HG03159 (cell line): ENCODE results near the gene EVX2.

Source experiments
- ATAC-seq: cut with Tn5 transposase; IDR thresholded peaks from one replicate; pipeline ENCODE4 v1.9.1; 2021; ENCODE audit warnings: mild to moderate bottlenecking, moderate library complexity; ENCODE audit not compliant: unreplicated experiment

Gene EVX2

DNA sequence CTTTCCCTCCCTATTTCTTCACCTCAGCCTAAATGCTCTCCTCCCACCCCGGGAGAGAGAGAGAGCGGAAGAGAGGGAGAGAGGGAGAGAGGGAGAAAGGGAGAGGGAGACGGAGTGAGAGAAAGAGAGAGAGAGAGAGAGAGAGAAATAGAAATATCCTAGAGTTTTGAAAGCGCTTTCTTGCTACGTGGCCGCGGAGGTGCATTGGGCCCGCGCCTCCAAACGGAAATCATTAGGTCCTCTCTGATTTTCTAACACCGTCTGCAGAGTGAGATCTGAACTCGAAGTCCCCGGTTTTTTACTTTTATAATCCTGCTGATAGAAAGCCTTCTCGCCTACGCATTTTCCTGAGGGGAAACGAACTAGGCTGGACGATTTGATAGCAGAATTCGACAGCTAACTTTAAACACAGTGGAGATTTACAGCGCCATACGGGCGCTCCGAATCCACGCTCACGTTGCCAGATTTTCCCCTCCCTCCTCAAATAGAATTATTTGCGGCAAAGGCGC, 903 bp upstream of the EVX2 start:
- no peak for ATAC-seq

DNA sequence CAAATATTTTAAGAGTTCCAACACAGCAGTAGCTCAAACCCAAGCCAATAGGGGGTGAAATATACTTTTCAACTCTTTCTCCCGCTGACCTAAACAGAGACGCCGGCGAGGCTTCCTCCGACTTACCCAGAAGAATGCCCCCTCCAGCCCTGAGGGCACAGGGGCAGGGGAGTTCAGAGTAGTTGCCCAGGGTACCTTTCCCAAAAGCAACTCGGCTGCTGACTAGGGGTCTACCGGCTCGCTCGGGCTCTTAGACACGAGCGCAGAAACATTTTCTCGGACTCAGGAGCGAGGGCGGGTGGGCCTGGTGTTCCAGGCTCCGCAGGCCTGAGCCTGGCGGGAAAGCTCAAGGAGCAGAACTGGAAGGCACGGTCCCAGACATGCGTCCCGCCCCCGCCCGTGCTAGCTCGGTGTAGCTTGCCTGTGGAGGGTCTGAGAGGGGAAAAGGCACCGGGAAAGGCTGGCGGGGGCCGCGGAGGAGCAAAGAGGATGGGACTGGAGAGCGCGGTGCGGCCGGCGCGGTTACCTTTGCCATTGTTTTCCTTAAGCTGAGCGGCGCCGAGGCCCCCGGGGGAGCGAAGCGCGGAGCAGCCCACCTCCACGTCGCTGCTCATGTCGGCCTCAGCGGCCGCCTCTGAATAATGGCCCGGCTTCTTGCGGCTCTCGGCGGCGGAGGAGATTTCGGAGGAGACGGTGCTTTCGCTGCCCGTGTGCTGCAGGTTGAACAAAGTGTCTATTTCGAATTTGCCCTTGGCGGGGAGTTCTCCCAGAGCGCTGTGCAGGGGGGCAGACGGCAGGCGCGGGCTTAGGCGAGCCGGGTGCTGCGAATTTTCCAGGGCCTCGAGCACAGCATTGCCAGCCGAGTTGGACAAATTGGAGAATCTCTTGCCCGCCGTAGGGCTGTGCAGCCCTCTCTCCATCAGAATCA, 674 bp downstream of the EVX2 start:
- ATAC-seq: no peak

DNA sequence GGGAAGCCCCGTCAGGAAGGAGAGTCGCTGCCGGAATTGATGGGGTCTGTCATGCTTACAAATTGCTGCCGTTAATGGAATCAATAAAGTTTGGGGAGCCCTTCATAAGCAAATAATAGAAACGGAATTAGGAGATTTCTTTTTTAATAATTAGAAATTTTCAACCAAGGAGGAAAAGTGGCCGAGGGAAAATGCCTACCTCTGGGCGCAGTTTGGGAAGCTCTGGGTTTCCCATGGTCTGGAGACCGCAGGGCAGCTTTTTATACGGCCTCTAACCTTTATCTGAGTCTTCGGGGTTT, 1.3 kb downstream of the EVX2 start:
- ATAC-seq: no peak

DNA sequence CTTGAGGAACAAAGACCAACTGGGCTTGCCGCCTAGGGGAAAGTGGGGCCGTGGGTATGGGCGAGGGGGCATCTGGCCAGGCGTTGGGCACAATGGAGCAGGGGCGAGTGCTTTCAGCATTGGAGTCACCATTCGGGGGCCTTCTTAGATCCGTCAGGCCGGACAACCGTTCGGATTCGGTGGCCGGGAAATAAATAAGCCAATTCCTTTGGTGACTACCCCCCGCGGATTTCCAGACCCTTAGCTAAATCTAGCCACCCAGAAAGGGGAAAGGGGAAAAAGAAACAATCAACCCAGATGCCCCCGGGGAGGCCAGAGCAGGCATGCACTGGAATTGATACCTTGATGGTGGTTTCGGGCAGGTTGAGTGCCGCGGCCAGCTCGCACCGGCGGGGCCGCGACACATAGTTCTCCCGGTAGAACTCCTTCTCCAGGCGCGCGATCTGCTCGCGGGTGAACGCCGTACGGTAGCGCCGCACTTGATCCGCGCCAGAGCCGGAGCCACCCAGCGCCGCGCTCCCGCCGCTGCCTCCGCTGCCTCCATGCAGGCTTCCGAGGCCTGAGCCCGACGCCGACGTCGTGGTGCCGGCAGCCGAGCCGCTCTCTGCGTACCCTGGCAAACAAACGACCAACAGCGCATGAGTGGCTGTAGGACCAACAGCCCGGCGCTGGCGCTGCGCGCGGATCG, 1.8 kb downstream of the EVX2 start:
- no peak for ATAC-seq

DNA sequence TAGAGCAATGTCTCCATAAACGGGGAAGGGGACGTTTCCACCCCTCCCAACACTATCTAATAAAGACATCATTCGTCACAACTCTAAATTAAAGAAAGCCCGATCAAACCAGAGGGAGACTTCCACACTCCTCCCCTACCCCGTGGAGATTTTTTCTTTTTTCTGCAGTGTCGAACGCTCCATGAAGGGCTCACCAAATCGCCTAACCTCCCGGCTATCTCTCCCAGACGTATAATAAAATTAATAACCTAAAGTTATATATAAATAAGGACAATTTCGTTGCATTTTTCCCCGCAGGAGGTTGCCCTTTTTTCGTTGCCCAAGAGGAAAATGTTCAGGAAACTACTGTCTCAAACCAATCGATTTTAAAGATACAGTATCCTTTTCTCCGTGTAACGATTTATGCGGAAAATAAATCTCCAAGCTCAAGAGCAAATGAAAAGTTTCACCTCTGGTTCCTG, 2.4 kb downstream of the EVX2 start:
- ATAC-seq: no peak

DNA sequence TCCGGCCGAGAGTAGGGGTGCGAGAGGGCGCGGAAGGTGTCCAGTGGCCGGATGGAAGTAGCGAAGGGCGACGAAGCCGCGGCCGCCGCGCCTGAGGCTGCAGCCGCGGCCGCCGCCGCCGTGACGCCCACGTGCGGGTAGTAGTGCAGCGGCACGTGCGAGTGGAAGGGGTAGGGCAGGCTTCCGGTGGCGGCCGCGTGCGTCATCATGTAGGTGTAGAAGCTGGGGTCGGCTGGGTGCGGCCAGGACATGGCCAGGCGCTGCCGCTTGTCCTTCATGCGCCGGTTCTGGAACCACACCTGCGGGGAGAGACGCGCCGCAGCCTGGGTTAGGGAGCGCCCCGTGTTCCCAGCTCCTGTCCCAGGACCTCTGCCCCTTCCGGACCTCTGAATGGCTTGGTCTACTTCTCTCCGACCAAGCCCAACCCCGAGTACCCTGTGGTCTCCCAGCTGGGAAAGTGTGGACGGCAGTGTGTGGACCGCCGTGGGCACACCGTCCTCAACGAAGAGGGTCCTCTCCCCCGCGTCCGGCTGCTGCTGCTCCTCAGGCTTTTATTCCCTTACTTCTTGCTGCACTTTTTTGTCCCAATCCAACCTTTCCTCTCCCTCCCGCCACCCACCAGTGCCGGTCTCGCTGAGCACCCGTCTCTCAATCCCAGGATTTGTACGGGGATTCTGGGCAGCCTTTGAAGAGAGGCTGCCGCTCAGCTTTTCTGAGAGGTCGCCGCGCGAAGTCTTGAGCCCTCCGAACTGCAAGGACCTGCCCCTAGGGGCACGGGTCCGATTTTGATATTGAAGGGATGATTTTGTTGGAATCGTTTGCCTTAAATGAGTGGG, 3.0 kb downstream of the EVX2 start:
- no peak for ATAC-seq

DNA sequence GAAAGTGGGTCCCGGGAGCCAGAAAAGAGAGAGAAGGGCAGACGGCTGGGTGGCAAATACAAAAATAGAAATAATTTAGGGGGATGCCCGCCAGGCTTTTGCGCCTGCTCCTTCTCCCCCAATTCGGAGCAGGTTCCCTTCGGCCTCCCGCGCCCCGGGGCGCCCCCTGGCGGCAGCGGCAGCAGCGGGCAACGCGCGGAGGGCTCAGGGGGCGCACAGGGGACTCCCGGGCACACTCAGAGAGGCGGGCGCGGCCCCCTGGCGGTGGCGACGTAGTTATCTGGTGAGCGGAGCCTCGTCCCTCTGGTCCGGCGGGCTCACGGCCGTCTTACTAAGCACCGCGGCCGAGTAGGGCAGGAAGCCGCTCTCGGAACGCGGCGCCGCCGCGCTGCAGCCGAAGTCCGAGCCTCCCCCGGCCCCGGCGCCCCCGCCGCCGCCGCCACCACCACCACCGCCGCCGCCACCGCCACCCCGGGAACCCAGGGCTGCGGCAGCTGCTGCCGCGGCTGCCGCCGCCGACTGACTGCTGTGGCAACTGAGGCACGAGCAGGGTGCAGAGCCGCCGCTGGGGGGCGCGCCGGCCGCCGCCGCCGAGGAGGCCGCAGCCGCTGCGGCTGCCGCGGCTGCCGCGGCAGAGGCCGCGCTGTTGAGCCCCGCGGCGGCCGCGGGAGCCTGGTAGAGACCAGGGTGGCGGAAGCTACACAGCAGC, 3.8 kb downstream of the EVX2 start:
- no peak for ATAC-seq

DNA sequence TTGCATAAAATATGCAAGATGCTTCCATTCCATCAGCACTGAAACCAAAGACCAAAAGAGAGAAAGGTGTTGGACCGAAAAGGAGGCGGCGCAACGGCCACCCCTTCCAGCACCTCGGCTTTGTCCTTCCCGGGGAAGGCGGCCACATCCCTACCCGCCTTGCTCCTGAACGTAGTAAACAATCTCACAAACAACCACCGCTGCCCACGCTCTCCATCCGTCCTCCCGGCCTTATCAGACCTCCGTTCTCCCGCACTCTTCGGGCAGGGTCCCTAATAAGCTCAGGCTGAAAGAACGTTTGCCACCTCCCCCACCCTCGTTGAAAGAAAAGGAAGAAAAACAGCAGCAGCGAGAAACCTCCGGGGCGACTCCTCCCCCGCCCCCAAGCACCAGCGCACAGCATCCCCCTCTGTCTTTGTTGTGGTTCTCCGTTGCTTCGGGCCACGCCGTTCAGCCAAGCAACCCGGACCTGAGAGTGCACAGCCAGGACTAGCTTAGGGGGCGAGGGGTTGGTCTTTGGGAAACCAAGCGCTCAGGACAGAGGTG, 4.4 kb downstream of the EVX2 start:
- ATAC-seq: no peak

DNA sequence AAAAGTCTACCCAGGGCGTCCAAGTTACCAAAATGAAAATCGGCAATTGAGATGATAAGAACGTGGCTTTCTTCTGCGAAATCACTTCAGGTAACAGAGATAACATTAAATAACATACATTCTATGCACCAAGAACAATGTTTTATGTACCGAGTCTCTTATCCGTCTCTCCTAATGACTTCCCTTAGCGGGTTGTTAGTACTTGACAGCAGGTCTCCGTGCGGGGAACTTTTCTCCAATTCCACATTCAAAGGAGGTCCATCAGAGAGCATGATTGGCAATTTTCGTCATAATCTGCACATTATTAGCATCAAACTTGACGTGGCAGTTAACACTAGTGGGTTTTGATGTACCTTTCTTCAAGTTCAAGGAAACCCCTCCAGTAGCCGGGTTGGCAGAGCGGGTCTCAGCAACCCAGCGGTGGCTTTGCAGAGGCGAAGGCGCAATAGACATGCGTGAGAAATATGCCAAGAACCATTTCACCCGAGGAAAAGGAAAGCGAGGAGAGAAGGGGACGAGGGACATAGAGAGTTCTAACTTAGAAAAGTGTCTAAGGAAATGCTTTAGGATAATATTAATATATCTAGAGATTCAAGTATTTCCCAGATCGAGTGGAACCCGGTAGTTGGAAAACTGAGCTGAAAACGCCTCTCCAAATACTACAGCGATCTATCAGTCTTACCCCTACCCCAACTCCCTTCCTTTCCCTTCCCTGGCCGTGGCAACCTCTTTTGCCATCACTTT, 5.0 kb downstream of the EVX2 start:
- no peak for ATAC-seq

DNA sequence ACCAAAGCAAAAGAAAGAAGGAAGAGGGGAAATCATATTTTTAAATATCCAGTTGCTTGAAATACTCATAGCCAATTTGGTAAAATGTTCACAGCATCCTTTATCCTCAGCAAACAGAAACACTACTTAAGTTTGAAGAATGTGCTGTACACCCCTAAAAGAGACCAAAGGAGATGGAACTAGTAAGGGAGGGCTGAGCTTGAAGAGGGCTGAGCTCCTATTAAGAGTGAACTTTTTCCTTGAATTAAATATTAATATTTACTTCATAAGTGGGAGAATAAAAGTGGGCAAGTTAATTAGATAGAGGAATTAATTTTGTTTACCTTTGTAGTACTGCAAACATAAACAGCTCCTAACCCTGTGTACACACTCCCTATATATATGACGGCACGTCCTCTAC, 7.0 kb downstream of the EVX2 start:
- ATAC-seq: no peak

DNA sequence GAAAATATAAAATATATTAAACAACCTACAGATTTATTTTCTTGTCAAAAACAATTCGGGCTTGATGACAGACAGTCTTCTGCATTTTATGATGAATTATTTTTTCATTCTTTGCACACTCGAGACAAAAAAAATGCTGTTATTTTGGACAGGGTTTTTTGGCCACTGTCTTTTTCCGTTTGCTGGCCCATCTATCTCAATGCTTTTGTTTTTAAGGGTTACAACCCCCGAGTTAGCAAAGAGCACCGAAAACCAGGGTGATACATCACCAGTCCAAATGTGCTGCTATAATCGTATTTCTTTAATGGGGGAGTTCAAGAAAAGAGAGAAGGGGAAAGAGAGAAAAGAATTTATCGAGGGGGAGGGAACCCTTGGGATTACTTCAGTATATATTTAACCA, 7.7 kb downstream of the EVX2 start:
- no peak for ATAC-seq

DNA sequence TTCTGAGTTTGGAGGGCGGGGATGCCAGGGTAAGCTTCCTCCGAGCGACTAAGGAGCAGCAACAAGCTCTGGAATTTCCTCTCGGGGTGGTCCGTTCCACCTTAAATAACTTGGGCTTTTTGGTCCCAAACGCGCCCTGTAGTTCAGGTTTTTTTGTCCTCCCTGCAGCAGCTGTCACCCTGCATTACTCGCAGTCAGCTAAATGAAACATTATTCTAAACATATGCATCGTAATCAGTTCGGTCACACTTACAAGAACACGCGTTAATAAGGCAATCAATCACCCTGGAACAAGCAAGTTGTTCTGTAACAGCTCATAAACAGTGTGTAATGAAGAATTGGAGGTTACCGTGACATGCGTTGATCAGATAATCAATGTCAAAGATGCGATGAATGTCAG, 8.3 kb downstream of the EVX2 start:
- ATAC-seq: no peak

DNA sequence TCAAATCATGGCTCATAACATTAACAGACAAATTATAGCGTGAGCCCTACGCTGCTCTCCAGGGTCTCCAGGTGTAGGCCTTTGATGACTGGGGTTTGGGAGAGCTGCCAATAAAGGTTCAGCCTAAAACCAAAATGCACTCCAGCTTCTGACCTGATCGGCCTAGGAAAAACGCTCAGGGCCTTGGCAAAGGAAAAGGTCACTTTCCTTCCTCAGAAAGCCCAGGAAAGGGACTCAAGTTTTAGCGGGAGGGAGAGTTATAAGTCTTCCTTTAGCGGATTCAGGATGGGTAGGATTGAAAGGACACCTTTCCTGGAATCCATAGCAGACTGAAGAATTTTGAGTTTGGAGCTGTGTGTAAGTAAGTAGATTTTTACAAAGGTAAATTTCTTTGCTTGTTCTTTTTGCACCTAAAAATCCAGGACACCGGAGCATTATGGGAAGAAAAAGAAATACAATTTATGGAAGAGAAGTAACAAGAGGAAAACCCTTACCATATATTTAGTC, 8.8 kb downstream of the EVX2 start:
- no peak for ATAC-seq

DNA sequence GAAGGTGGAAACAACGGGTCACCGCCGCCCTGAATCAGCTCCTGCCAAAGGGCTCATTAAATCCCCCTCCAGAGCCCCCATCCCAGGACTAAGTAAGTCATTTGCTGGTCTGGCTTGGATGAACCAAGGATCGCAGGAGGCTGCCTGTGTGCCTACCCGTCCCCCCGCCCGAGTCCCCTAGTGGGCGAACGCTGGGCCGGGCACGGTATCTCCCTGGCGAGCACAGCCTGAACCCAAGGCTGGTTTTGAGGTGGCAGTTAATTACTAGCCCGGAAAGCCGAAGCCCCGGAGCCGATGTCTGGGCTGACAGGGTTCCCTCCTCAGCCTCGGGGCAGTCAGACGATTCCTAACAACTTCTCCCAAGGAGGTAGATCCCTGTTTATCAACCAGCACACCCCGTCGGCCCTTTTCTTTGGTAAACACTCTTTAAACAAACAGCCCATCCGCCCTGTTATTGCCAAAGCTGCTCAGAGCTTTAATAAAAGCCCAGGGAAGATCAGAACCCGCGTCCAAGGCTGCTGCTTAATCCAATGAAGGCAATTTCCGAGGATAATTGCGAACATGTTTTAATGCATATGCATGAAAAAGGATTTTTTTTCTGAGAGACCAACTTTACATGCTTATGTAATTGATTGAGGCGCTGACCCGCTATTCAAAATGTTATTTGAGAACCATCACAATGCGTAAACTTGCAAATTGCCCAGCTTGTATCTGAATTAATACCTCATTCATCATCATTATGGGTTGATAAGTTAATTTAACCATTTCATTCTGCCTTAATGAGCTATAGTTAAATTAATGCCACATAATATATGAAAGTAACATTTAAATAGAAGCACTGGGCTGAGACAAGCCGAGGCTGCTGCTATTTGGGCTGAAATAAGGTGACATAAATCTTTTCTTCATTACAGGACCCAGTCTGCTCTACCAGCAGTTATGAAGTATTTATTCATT, 10.5 kb downstream of the EVX2 start:
- ATAC-seq: no peak

DNA sequence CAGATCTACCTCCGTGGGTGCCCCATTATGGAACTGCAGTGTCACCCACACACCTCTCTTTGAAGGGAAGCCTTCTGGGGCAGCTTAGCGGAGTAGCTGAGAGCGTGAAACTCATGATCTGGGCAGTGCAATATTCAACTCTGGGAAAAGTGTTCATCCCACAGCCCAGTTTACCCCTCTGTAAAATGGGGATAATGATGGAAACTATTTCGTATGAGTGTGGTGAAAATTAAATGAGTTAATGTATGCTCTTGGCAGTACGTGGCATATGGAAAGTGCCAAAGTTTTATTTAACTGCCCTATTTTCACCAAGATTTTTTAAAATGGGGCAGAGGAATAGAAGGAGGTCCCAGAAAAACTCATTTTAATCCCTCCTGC, 11.5 kb downstream of the EVX2 start:
- no peak for ATAC-seq

DNA sequence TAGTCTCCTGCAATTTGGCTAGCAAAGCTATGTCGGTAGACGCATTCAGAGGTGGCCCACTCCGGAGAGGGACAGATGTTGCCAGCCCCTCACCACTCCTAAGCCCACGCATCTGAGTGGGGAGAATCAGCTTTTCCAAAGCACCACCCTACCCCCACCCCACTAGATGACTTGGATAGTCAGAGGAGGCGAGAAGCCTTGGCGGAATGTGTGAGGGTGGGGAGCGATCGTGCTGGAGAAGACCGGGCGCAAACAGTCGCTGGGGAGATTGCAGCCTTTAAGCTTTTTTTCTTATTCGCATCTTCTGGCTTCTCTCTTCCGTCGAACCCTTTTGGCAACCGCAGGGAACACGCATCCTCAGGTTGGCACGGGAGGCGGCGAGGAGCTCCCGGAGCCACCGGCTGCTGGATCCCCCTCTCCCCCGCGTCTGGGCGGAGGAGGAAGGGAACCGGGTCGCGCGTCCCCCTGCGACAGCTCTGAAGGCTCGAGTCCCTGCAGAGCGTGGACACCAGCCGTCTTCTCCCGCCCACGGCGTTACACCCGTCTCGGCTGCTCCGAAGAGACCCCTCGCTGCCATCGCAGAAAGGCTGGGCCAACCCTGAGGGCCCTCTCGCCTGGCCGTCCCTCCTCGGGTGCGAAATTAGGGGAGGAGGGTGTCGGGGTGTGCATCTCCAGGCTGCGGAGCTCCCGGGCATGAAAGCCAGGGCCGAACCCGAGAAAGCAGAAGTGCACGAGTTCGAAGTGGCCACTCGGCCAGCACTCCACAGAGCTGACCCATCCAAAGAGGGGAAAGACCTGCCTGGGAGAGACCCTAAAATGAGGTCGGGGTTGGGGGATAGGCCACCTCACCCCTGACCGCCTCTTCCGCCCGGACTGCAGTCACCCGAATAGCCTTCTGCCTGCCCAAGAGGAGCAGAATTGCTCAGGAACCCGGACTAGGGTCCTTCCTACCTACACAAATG, 12.2 kb downstream of the EVX2 start:
- ATAC-seq: no peak

DNA sequence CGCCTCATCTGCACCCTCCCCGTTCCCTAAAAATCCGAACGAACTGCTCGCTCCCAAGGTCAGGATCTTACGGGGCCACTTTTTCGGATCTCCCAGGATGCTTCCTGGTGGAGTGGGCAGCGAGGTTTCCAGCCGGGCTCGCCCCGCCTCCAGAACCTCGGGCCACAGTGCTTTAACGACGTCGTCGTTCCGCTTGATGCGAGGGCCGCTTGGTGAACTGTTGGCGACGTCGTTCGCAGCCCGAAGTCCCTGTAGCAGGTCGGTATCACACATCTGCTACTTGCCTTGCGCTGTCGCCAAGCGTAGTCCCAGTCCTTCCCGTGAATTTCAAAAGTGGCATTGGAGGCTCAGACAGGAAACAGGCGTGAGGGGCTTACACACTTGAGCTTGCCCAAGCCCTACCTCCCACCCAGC, 15.3 kb downstream of the EVX2 start:
- ATAC-seq: no peak
